ENCODE measurements around the gene SVIL.
"Not testable (repeated sequence)": the region's sequence is repeated elsewhere in the genome, so short reads cannot be mapped to it uniquely, and the experiment has no call there.

The SVIL gene

GRCh38 chr10:29484677-29485076 lies 150.1 kb downstream of the SVIL start:
- not testable (repeated sequence) for DNase-seq (ENCODE audit: low read depth)

GRCh38 chr10:29482591-29483431 lies 152.0 kb downstream of the SVIL start:
- DNase-seq (ENCODE audit: low read depth), result no peak

GRCh38 chr10:29481906-29482440 lies 152.8 kb downstream of the SVIL start:
- DNase-seq (ENCODE audit: low read depth), result no peak

- DNase-seq (ENCODE audit: low read depth), result no peak
Observed at GRCh38 chr10:29479981-29480954, 154.5 kb downstream of the SVIL start.

GRCh38 chr10:29479081-29479925 lies 155.5 kb downstream of the SVIL start:
- no peak for DNase-seq (ENCODE audit: low read depth)

GRCh38 chr10:29473406-29474100 lies 161.2 kb downstream of the SVIL start:
- no peak for DNase-seq (ENCODE audit: low read depth)

- DNase-seq (ENCODE audit: low read depth), result no peak
Observed at GRCh38 chr10:29473087-29473356, 161.7 kb downstream of the SVIL start.

GRCh38 chr10:29472301-29473086 lies 162.3 kb downstream of the SVIL start:
- no peak for DNase-seq (ENCODE audit: low read depth)

GRCh38 chr10:29471544-29471859 lies 163.3 kb downstream of the SVIL start:
- no peak for DNase-seq (ENCODE audit: low read depth)

- DNase-seq (ENCODE audit: low read depth), result no peak
Observed at GRCh38 chr10:29470843-29471543, 163.8 kb downstream of the SVIL start.

- DNase-seq (ENCODE audit: low read depth), result no peak
Observed at GRCh38 chr10:29470355-29470705, 164.4 kb downstream of the SVIL start.

GRCh38 chr10:29469481-29470354 lies 165.1 kb downstream of the SVIL start:
- no peak for DNase-seq (ENCODE audit: low read depth)

GRCh38 chr10:29465384-29465783 lies 169.4 kb downstream of the SVIL start:
- DNase-seq (ENCODE audit: low read depth), result no peak

GRCh38 chr10:29464671-29465171 lies 170.1 kb downstream of the SVIL start:
- DNase-seq (ENCODE audit: low read depth), result not testable (repeated sequence)

GRCh38 chr10:29461042-29461441 lies 173.7 kb downstream of the SVIL start:
- no peak for DNase-seq (ENCODE audit: low read depth)

GRCh38 chr10:29458190-29458589 lies 176.6 kb downstream of the SVIL start:
- DNase-seq (ENCODE audit: low read depth), result not testable (repeated sequence)

- no peak for DNase-seq (ENCODE audit: low read depth)
Observed at GRCh38 chr10:29455095-29455494, 179.7 kb downstream of the SVIL start.

GRCh38 chr10:29454250-29454649 lies 180.5 kb downstream of the SVIL start:
- no peak for DNase-seq (ENCODE audit: low read depth)

GRCh38 chr10:29452546-29452945 lies 182.2 kb downstream of the SVIL start:
- DNase-seq (ENCODE audit: low read depth), result no peak

Data from activated T-cell treated with anti-CD3 and anti-CD28 coated beads for 24 hours (primary cell).